GM19438 (cell line): ENCODE results near the gene OTC.

Source experiments
- ATAC-seq: cut with Tn5 transposase; IDR thresholded peaks from one replicate; pipeline ENCODE4 v1.9.1; 2021; ENCODE audit warnings: low read depth; ENCODE audit not compliant: unreplicated experiment

The OTC gene

GRCh38 chrX:38356401-38356800 lies 4.0 kb downstream of the OTC start:
- no peak for ATAC-seq

GRCh38 chrX:38357747-38358673 lies 5.6 kb downstream of the OTC start:
- ATAC-seq, result no peak

- ATAC-seq, result no peak
Observed at GRCh38 chrX:38363046-38363445, 10.6 kb downstream of the OTC start.

- ATAC-seq, result no peak
Observed at GRCh38 chrX:38365954-38366353, 13.6 kb downstream of the OTC start.

- no peak for ATAC-seq
Observed at GRCh38 chrX:38368774-38369173, 16.4 kb downstream of the OTC start.

- no peak for ATAC-seq
Observed at GRCh38 chrX:38371641-38372040, 19.2 kb downstream of the OTC start.

- ATAC-seq, result no peak
Observed at GRCh38 chrX:38374431-38374830, 22.0 kb downstream of the OTC start.

- no peak for ATAC-seq
Observed at GRCh38 chrX:38375891-38376290, 23.5 kb downstream of the OTC start.

- ATAC-seq, result no peak
Observed at GRCh38 chrX:38376747-38377146, 24.3 kb downstream of the OTC start.

GRCh38 chrX:38379088-38379487 lies 26.7 kb downstream of the OTC start:
- ATAC-seq, result no peak

- ATAC-seq, result no peak
Observed at GRCh38 chrX:38382663-38383062, 30.3 kb downstream of the OTC start.

- no peak for ATAC-seq
Observed at GRCh38 chrX:38400389-38400910, 48.0 kb downstream of the OTC start.

GRCh38 chrX:38402118-38402517 lies 49.7 kb downstream of the OTC start:
- ATAC-seq, result no peak

GRCh38 chrX:38403834-38404233 lies 51.4 kb downstream of the OTC start:
- ATAC-seq, result no peak

GRCh38 chrX:38407126-38407525 lies 54.7 kb downstream of the OTC start:
- ATAC-seq, result no peak

- no peak for ATAC-seq
Observed at GRCh38 chrX:38409289-38409688, 56.9 kb downstream of the OTC start.

GRCh38 chrX:38426785-38427184 lies 74.4 kb downstream of the OTC start:
- ATAC-seq, result no peak

GRCh38 chrX:38431525-38431924 lies 79.1 kb downstream of the OTC start:
- no peak for ATAC-seq

- no peak for ATAC-seq
Observed at GRCh38 chrX:38435130-38435529, 82.7 kb downstream of the OTC start.

- ATAC-seq, result no peak
Observed at GRCh38 chrX:38437093-38437492, 84.7 kb downstream of the OTC start.

GRCh38 chrX:38438321-38438720 lies 85.9 kb downstream of the OTC start:
- no peak for ATAC-seq

GRCh38 chrX:38452603-38453002 lies 100.2 kb downstream of the OTC start:
- ATAC-seq, result no peak
